ENCODE measurements around the gene TMEM87A. TPM values are rescaled to one million over a fixed set of nuclear protein-coding genes. Genes with fewer than 3 reads are reported as not detected.

Gene TMEM87A
- total and polyA plus RNA-seq, 2 of the 4 experiments (the other 2 are of a cell fraction): 16.6 to 45.3 TPM

GRCh38 chr15:42218953-42219592, 54.2 kb downstream of the TMEM87A start:
- Histone ChIP-seq H3K27ac (ENCODE audit: insufficient read depth, low read length) (no peak overlapping the region), H3K4me1 (ENCODE audit: control insufficient read depth, insufficient read depth, low read length) (no peaks in the 10 kb centered on the region), H2BK15ac (ENCODE audit: low read depth, low read length) (no peak overlapping the region), H3K4me2 (ENCODE audit: low read depth, low read length) (no peak overlapping the region), H3K14ac (replicated peaks; ENCODE audit: low read depth, low read length) (no peak overlapping the region), H2BK20ac (ENCODE audit: low read depth, low read length) (no peak overlapping the region), H3K4me3 (ENCODE audit: insufficient read depth, low read depth, low read length) (no peak overlapping the region), H2BK5ac (ENCODE audit: low read depth, low read length, poor library complexity, severe bottlenecking) (no peak overlapping the region), H4K5ac (ENCODE audit: low read depth, low read length) (no peak overlapping the region), H3K18ac (ENCODE audit: low read depth, low read length) (no peak overlapping the region), H3K27me3 (ENCODE audit: control insufficient read depth, insufficient read depth, low read length) (no peaks in the 10 kb centered on the region), H2AK5ac (ENCODE audit: low read depth, low read length) (no peak overlapping the region), H3K9ac (ENCODE audit: low read depth, low read length) (no peak overlapping the region), H4K8ac (ENCODE audit: low read depth in 2 of 2, low read length in 2 of 2) (no peak overlapping the region), H3K56ac (ENCODE audit: extremely low read depth, insufficient read depth, low read length) (no peak overlapping the region), H3K9me3 (ENCODE audit: control insufficient read depth, insufficient read depth, low read length) (no peaks in the 10 kb centered on the region), H4K20me1 (ENCODE audit: insufficient read depth, low read length) (no peaks in the 10 kb centered on the region), H3K4ac (ENCODE audit: low read depth, low read length) (no peak overlapping the region), H2AFZ (replicated peaks; ENCODE audit: low read length, poor library complexity) (no peak overlapping the region), H2AK9ac (replicated peaks; ENCODE audit: low read depth, low read length, poor library complexity) (no peak overlapping the region), H3K79me1 (ENCODE audit: low read depth in 1 of 2, low read length in 2 of 2) (peaks cover 12 to 13% of the 10 kb centered on the region in 2 experiments; a peak in 2 of 4 replicates), H4K91ac (ENCODE audit: insufficient read depth, low read depth, low read length) (no peak overlapping the region), H3K23ac (ENCODE audit: low read depth, low read length) (no peak overlapping the region), H3K9me1 (ENCODE audit: insufficient read depth, low read length) (no peaks in the 10 kb centered on the region), H3K36me3 (ENCODE audit: control insufficient read depth, insufficient read depth, low read length) (peaks cover 29% of the 10 kb centered on the region), H2BK120ac (ENCODE audit: low read depth, low read length) (no peak overlapping the region)
- BruUV-seq (replicated peaks): no TSS peak
- DNase-seq (no peak), ATAC-seq (ENCODE audit: low read depth) (no peak)
- dilution Hi-C loops (cut with HindIII; ENCODE audit: low sequenced_read_pairs, unreplicated experiment): no loop called here
- ChIA-PET POLR2A (ENCODE audit: unreplicated experiment) (no interaction called here), CTCF (interaction anchor here (0.7 kb wide), 1 partner anchor 10 kb away, joined by 3 read pairs; no protein-coding TSS in a partner anchor)
- intact Hi-C loops (cut with micrococcal nuclease): loop anchor here (5.0 to 10.0 kb wide), 2 partner anchors 37 to 46 kb away; no protein-coding TSS in a partner anchor
- no peak for TF ChIP-seq RCOR1 (IDR thresholded peaks at IDR 0.05; ENCODE audit: insufficient replicate concordance, low read length)
- TF ChIP-seq MAFK (IDR thresholded peaks at IDR 0.05; ENCODE audit: low read depth, low read length): no peak
- TF ChIP-seq RAD21 (IDR thresholded peaks at IDR 0.05; ENCODE audit: low read length): no peak
- no peak for TF ChIP-seq CTCF (conservative IDR thresholded peaks at IDR 0.05; ENCODE audit: low read depth, low read length)
- TF ChIP-seq MAZ (IDR thresholded peaks at IDR 0.05; ENCODE audit: borderline replicate concordance, low read depth, low read length): no peak
- no peak for TF ChIP-seq MXI1 (IDR thresholded peaks at IDR 0.05; ENCODE audit: borderline replicate concordance, low read depth, low read length)
- no peak for TF ChIP-seq FOS (IDR thresholded peaks at IDR 0.05; ENCODE audit: low read depth, low read length)
- no peak for TF ChIP-seq SMC3 (IDR thresholded peaks at IDR 0.05; ENCODE audit: low read depth, low read length)
- TF ChIP-seq RFX5 (IDR thresholded peaks at IDR 0.05; ENCODE audit: low read depth, low read length): no peak
- TF ChIP-seq USF2 (IDR thresholded peaks at IDR 0.05; ENCODE audit: low read depth, low read length): no peak
- no peak for TF ChIP-seq BHLHE40 (IDR thresholded peaks at IDR 0.05; ENCODE audit: low read depth, low read length)
- no peak for TF ChIP-seq CHD1 (IDR thresholded peaks at IDR 0.05; ENCODE audit: low read depth, low read length)
- no peak for TF ChIP-seq NFE2L2 (IDR thresholded peaks at IDR 0.05; ENCODE audit: low read depth, low read length)
- TF ChIP-seq ELK1 (IDR thresholded peaks at IDR 0.05; ENCODE audit: borderline replicate concordance, low read depth, low read length): no peak
- TF ChIP-seq POLR2A (IDR thresholded peaks at IDR 0.05; ENCODE audit: low read depth, low read length): no peak
- TF ChIP-seq CEBPB (IDR thresholded peaks at IDR 0.05; ENCODE audit: low read depth, low read length): no peak
- WGBS, 2 experiments (ENCODE audit: extremely low coverage in 2 of 2, insufficient read length in 1 of 2): no CpG with 5 or more reads among the region's 2 CpGs
- in situ Hi-C loops (cut with MboI; ENCODE audit: low sequenced_read_pairs): no loop called here

All from IMR-90 (cell line).